NOMO-1 (cell line): ENCODE results near the gene ANKRD55.
"Not testable (repeated sequence)": the region's sequence is repeated elsewhere in the genome, so short reads cannot be mapped to it uniquely, and the experiment has no call there.

ENCODE experiments used
- DNase-seq, 2 experiments: peaks; one replicate each; lab custom pipeline; 2025; ENCODE audit not compliant: unreplicated experiment in 2 of 2; lab: John Stamatoyannopoulos, UW

Gene ANKRD55

GRCh38 chr5:56172241-56172640 is 60.9 kb downstream of the ANKRD55 start:
- DNase-seq = peak; percentile 58 to 69

- no peak for DNase-seq
Measured at GRCh38 chr5:56170557-56170956, 62.6 kb downstream of the ANKRD55 start.

- DNase-seq = no peak
Measured at GRCh38 chr5:56169949-56170348, 63.2 kb downstream of the ANKRD55 start.

GRCh38 chr5:56169281-56169680 is 63.8 kb downstream of the ANKRD55 start:
- DNase-seq = no peak

GRCh38 chr5:56168066-56168478 is 65.1 kb downstream of the ANKRD55 start:
- peak; percentile 49 to 71 for DNase-seq

GRCh38 chr5:56167519-56167918 is 65.6 kb downstream of the ANKRD55 start:
- DNase-seq = peak in 1 of 2 experiments; percentile 31

- peak; percentile 29 to 61 for DNase-seq
Measured at GRCh38 chr5:56166671-56167385, 66.3 kb downstream of the ANKRD55 start.

- no peak for DNase-seq
Measured at GRCh38 chr5:56164376-56164775, 68.8 kb downstream of the ANKRD55 start.

- peak in 1 of 2 experiments; percentile 56 for DNase-seq
Measured at GRCh38 chr5:56161927-56162326, 71.2 kb downstream of the ANKRD55 start.

- peak in 1 of 2 experiments; percentile 56 for DNase-seq
Measured at GRCh38 chr5:56161439-56161823, 71.7 kb downstream of the ANKRD55 start.

- peak in 1 of 2 experiments; percentile 18 for DNase-seq
Measured at GRCh38 chr5:56160723-56161438, 72.2 kb downstream of the ANKRD55 start.

- peak; percentile 81 to 91 for DNase-seq
Measured at GRCh38 chr5:56159521-56159947, 73.6 kb downstream of the ANKRD55 start.

GRCh38 chr5:56158331-56158960 is 74.7 kb downstream of the ANKRD55 start:
- DNase-seq = no peak

- DNase-seq = not testable (repeated sequence)
Measured at GRCh38 chr5:56157191-56157621, 75.9 kb downstream of the ANKRD55 start.

- DNase-seq = peak; percentile 51 to 59
Measured at GRCh38 chr5:56156585-56157190, 76.4 kb downstream of the ANKRD55 start.

GRCh38 chr5:56155992-56156584 is 77.0 kb downstream of the ANKRD55 start:
- peak; percentile 59 to 77 for DNase-seq

GRCh38 chr5:56154732-56155484 is 78.2 kb downstream of the ANKRD55 start:
- DNase-seq = peak; percentile 31 to 86

GRCh38 chr5:56152437-56152836 is 80.7 kb downstream of the ANKRD55 start:
- DNase-seq = no peak

- DNase-seq = not testable (repeated sequence)
Measured at GRCh38 chr5:56150756-56151155, 82.4 kb downstream of the ANKRD55 start.

GRCh38 chr5:56148453-56148971 is 84.6 kb downstream of the ANKRD55 start:
- DNase-seq = peak in 1 of 2 experiments; percentile 40
